Amniotic epithelial cell (primary cell): ENCODE data around the gene MARVELD1.

Source experiments
- DNase-seq: peaks from one replicate; pipeline ENCODE4 v3.0.0-alpha.2; 2010; ENCODE audit warnings: low read depth

Gene MARVELD1

GRCh38 chr10:97721871-97722780 lies 8.6 kb downstream of the MARVELD1 start:
- no peak for DNase-seq

- DNase-seq = no peak
These were observed 9.5 kb downstream of the MARVELD1 start for GRCh38 chr10:97723001-97723400.

DNA sequence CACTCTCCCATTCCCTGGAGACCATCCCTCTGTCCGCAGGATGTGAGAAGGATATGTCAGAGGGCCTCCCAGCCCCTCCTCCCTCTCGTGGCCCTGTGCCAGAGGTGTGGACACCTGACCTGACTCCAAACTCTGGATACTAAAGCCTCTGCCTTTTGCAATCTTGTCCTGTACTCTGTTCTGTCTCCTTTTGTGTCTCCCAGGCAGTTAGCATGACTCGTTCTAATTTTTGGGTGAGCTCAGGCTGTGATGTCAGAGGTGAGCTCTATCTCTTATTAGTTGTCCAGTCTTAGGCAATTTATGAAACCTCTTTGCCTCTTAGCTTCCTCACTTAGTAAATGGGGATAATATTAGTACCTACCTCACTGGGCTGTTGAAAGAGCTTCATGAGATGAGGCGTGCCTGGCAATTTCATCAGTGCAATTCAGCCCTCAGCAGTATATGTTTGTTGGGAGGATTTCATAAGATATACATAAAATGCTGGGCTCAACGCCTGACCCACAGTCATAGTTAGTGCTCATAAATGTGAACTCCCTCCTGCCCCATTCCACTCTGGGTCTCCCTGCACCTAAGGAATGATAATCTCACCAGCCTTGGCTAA lies 10.9 kb downstream of the MARVELD1 start:
- DNase-seq = peak; percentile 82

DNA sequence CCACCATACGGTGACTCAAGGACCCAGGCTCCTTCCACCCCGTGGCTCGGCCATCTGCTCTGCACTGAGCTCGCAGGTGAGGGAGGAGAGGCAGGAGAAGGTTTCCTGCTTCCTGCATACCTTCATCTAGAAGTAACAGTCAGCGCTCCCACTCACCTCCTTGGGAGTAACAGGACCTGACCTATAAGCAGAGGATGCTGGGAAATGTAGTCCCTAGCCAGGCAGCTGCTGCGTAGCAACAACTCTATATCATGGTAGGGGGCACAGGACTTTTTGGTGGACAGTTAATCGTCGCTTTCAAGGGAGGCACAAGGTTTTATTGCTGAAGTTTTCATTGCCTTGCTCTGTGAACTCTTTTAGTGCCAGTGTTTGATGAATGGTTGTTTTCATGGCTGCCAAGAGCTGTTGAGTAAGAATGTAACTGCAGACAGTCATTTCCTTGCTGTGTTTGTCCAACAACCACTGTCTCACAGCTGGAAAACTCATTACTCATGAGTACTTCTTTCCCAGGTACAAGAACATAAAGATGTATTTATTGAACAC lies 13.2 kb downstream of the MARVELD1 start:
- DNase-seq = peak; percentile 90

DNA sequence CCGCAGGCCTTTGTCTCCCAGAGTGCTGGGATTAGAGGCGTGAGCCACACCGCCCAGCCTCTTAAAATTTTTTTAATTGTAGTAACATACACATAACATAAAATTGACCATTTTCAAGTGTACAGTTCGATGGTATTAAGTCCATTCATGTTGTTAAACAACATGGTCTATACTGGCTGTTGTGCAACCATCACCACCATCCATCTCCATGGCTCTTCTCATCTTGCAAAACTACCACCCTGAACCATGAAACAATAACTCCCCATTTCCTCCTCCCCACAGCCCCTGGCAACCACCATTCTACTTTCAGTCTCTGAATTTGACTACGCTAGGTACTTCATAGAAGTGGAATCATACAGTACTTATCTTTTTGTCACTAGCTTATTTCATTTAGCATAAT lies 15.5 kb downstream of the MARVELD1 start:
- DNase-seq = no peak

GRCh38 chr10:97731346-97732051 lies 18.0 kb downstream of the MARVELD1 start:
- peak; percentile 69 for DNase-seq

- no peak for DNase-seq
These were observed 18.5 kb downstream of the MARVELD1 start for GRCh38 chr10:97732052-97732359.

- DNase-seq = no peak
These were observed 19.7 kb downstream of the MARVELD1 start for GRCh38 chr10:97733256-97733655.

DNA sequence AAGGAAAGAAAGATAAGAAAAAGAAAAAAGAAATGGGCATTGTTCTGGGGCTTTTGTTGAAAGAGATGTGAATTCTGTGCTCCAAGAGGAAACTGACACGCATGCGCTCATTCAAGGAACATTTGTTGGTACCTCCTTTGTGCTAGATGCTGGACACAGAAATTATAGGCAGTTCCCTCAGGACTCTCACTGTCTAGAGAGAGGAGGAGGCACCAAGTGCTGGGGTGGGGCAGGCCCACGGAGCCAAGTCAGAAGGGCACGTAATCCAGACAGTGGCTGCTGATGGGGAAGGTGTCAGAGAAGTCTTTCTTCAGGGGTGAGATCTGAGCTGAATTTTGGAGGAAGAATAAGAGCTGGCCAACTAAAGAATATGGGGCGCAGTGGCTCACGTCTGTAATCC lies 20.5 kb downstream of the MARVELD1 start:
- no peak for DNase-seq

- no peak for DNase-seq
These were observed 22.9 kb downstream of the MARVELD1 start for GRCh38 chr10:97736403-97736901.

- DNase-seq = peak; percentile 88
These were observed 23.6 kb downstream of the MARVELD1 start, which contains the start of gene ZFYVE27 for GRCh38 chr10:97736902-97737769. ZFYVE27 (plus strand) TSS chr10:97737128; CDS start chr10:97738478, 1,350 bp downstream.

GRCh38 chr10:97737770-97738265 lies 24.3 kb downstream of the MARVELD1 start:
- no peak for DNase-seq

DNA sequence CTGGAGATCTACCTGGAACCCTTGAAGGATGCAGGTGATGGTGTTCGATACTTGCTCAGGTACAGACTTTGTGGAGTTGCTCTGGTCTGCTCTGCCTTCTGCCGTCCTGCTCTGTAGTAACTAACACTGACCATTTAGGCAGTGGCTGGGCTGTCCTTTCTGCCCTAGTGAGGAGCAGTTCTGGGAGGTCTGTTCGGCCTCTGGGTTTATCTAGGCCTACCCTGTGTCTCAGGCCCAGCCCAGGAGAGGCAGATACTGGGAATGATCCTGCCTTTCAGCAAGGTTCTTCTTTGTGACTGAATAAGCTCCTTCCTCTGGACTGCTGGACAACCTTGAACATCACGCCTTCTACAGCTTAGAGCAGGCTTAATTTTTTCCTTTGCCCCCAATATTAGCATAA lies 25.1 kb downstream of the MARVELD1 start:
- DNase-seq = no peak

DNA sequence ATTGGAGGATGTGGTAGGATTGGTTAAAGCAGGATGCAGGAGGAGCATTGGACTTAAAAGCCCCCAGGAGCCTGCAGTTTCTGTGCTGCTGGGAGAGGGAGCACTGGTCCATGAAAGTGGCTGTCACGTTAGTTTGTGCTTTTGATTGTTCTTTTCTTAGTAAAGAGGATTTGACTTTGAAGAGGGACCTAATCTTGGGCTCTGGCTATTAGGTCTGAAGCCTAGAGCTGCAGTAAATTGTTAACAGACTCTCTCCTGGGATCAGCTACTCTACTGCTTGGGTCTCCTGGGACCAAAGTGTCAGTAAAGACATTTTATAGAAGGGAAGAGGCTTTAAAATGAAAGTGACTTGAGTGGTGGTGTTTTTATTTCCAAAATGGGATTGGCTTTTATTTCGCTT lies 27.1 kb downstream of the MARVELD1 start:
- no peak for DNase-seq

DNA sequence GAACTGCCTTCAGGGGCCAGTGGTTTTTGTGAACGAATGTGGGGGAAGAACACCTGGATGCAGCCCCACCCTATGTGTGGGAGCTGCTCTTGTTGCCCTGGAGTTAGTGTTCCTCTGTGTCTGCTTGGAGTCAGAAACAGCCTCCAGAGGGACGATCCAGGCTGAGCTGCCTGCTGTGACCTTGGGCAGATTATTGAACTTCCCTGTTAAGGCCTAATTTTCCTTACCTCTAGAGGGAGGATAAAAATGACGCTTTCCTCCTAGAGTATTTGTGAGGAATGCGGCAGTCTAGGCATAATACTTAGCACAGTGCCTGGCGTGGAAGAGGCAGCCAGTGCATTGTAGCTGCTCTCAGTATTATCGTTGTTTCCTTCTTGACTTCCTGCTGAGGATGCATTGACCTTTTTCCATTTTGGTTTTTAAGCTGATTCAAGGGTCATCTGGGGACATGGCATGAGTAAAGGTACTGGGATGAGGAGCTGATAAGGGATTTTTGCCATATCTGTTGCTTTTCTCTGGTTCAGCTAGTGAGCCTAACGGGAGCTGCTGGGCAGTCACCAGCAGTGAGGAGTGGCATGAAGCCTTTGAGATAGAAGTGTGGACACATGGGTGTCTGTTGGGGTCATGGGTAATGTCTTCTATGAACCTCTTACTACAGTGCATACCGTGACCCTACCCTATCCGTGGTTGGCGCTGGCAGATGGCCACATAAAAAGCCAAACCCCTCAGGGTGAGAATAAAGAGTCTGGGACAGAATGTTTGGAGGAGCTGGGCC lies 29.8 kb downstream of the MARVELD1 start:
- DNase-seq = no peak

DNA sequence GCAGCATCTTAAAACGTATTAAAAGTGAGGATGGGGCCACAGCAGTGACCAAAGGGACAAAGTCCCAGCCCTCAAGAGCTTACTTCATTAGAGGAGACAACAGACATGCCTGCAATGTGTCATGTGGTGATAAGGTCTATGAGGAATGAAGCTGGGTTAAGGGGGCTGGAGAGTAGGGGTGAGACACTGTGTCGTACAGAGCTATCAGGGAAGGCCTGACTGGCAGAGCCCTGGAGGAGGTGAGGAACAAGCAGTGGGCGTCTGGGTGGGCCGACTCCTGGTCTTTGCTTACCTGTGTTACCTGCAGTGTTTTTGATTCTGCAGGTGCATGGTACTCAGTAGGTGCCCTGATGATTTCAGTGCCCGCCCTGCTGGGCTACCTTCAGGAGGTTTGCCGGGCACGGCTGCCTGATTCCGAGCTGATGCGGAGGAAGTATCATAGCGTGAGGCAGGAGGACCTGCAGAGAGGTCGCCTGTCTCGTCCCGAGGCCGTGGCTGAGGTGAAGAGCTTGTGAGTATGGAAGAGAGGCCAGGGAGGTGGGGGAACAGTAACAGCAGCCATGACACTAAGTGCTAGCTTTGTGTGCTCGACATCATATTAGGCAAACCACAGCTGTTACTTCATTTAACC lies 31.0 kb downstream of the MARVELD1 start:
- no peak for DNase-seq

- DNase-seq = no peak
These were observed 34.0 kb downstream of the MARVELD1 start for GRCh38 chr10:97747573-97747972.

DNA sequence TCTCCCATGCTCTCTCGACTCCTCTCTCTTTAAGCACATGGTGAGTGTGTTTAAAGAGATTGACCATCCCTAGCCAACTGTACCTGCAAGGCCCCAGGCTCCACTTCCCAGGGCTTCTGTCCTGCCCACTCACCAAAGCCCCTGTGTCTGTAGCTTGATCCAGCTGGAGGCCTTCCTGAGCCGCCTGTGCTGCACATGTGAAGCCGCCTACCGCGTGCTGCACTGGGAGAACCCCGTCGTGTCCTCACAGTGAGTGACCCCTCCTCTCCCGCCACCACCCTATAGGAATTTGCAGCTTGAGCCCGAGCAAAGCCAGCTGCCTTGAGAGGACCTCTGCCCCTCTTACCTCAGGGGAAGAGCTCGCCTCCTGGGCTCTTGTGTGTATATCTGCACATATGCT lies 34.6 kb downstream of the MARVELD1 start:
- DNase-seq = no peak

DNA sequence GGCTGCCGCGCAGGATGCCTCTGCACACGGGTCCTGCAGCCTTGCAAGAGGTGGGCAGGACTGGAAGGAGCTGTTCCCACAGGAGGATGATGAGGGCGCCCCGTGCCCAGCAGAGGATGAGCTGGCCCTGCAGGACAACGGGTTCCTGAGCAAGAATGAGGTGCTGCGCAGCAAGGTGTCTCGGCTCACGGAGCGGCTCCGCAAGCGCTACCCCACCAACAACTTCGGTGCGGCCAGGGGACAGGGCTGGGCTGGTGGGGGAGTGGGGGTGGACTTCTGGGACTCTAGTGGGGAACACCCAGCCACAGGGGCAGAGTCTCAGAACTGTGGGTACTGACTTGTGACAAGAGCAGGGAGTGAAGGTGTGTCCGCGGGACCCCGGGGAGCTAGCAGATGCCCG lies 39.4 kb downstream of the MARVELD1 start:
- no peak for DNase-seq

GRCh38 chr10:97754726-97755125 lies 41.2 kb downstream of the MARVELD1 start:
- no peak for DNase-seq
